HCT116 (cell line): ENCODE results near the gene TRIM45. TPM values are rescaled to one million over a fixed set of nuclear protein-coding genes. Genes with fewer than 3 reads are reported as not detected.
A peak's percentile ranks its signal among the peaks of the same experiment; 100 is the strongest.

Experiments used
- ATAC-seq: fragments of 200-7000 bp; cut with Tn5 transposase; 2 replicates; pipeline ENCODE4 v1.9.1; 2020; ENCODE audit warnings: mild to moderate bottlenecking, moderate library complexity
- BruUV-seq: library from RNA; stranded (reverse); fragments of 400-500 nt; replicated peaks from 2 replicates; lab custom pipeline; 2021; lab: Mats Ljungman, UMichigan
- CTCF ChIA-PET: fragments of 300-600 bp; sonication (Branson Sonifier 250); formaldehyde crosslinking; loops from one replicate; lab custom pipeline; 2021; ENCODE audit warnings: antibody characterized with exemption; lab: Charles Lee
- POLR2A ChIA-PET: fragments of 300-600, 350-600 bp; sonication (Branson Sonifier 250); formaldehyde crosslinking; loops from one replicate; lab custom pipeline; 2021; ENCODE audit warnings: antibody characterized with exemption; lab: Charles Lee
- RAD21 ChIA-PET, 2 experiments: fragments of 300-600 bp; sonication (Branson Sonifier 250); formaldehyde crosslinking; loops; one replicate each; lab custom pipeline; 2023; ENCODE audit warnings: low total read pairs in 2 of 2; ENCODE audit not compliant: uncharacterized antibody in 2 of 2, unreplicated experiment in 2 of 2, low non-redundant PET in 1 of 2; lab: Charles Lee
- DNase-seq: peaks from one replicate; pipeline ENCODE4 v3.0.0-alpha.2; 2010; ENCODE audit warnings: low read depth, low spot score
- H2AFZ ChIP-seq: fragments of 200-600 bp; shearing (Covaris generic), sonication (generic); 2 replicates; pipeline ENCODE4 v1.6.1; 2017; ENCODE audit warnings: low read depth, mixed run types, mixed read lengths, antibody characterized with exemption, low read length; ENCODE audit not compliant: poor library complexity, severe bottlenecking
- H3K27ac ChIP-seq: 2 replicates; pipeline ENCODE4 v1.5.1; 2012; ENCODE audit warnings: low read depth, low read length
- H3K27me3 ChIP-seq: fragments of 200-600 bp; sonication (generic); 2 replicates; pipeline ENCODE4 v1.6.1; 2016; ENCODE audit warnings: mixed run types, low read length, mixed read lengths; ENCODE audit not compliant: insufficient read depth
- H3K36me3 ChIP-seq, 2 experiments: fragments of 200-500 bp in 1 of 2; fragments of 200-600 bp in 1 of 2; sonication (Bioruptor generic) in 1 of 2; sonication (generic) in 1 of 2; 2 replicates each; pipeline versions ENCODE4 v1.5.1 to v1.6.1; 2014 to 2016; ENCODE audit warnings: low read length in 2 of 2, inconsistent platforms in 1 of 2, mixed read lengths in 1 of 2, mixed run types in 1 of 2; ENCODE audit not compliant: insufficient read depth in 2 of 2, control insufficient read depth in 1 of 2
- H3K4me1 ChIP-seq, 2 experiments: fragments of 200-600 bp in 1 of 2; sonication (generic) in 1 of 2; 2 replicates each; pipeline versions ENCODE4 v1.5.1 to v1.6.1; 2012 to 2017; ENCODE audit warnings: low read length in 2 of 2, inconsistent platforms in 1 of 2, mild to moderate bottlenecking in 1 of 2, mixed read lengths in 1 of 2, mixed run types in 1 of 2, moderate library complexity in 1 of 2; ENCODE audit not compliant: insufficient read depth in 2 of 2, control insufficient read depth in 1 of 2
- H3K4me2 ChIP-seq: fragments of 200-600 bp; sonication (generic); 2 replicates; pipeline ENCODE4 v1.6.1; 2017; ENCODE audit warnings: mixed run types, low read length, mixed read lengths
- H3K4me3 ChIP-seq, 2 experiments: fragments of 200-600 bp in 1 of 2; sonication (generic) in 1 of 2; replicated peaks in 1 of 2; 2 replicates each; pipeline ENCODE4 v1.5.1; 2011 to 2016; ENCODE audit warnings: low read length in 2 of 2, control low read depth in 1 of 2, low read depth in 1 of 2, mild to moderate bottlenecking in 1 of 2, mixed read lengths in 1 of 2, mixed run types in 1 of 2
- H3K79me2 ChIP-seq: fragments of 200-600 bp; sonication (generic); 2 replicates; pipeline ENCODE4 v1.6.1; 2017; ENCODE audit warnings: mild to moderate bottlenecking, mixed run types, low read length, moderate library complexity, mixed read lengths; ENCODE audit not compliant: insufficient read depth
- H3K9ac ChIP-seq: fragments of 200-600 bp; sonication (generic); 2 replicates; pipeline ENCODE4 v1.6.1; 2016; ENCODE audit warnings: low read length, mixed read lengths
- H3K9me2 ChIP-seq: fragments of 200-600 bp; sonication (generic), shearing (Covaris generic); 2 replicates; pipeline ENCODE4 v1.6.1; 2017; ENCODE audit warnings: mixed run types, mild to moderate bottlenecking, moderate library complexity; ENCODE audit not compliant: insufficient read depth
- H3K9me3 ChIP-seq, 2 experiments: fragments of 200-500 bp in 1 of 2; fragments of 200-600 bp in 1 of 2; sonication (Bioruptor generic) in 1 of 2; sonication (generic) in 1 of 2; 2 replicates each; pipeline ENCODE4 v1.6.1; 2014 to 2017; ENCODE audit warnings: low read length in 2 of 2, mixed read lengths in 2 of 2, inconsistent platforms in 1 of 2, low read depth in 1 of 2, mild to moderate bottlenecking in 1 of 2, mixed run types in 1 of 2, moderate library complexity in 1 of 2; ENCODE audit not compliant: control insufficient read depth in 1 of 2, insufficient read depth in 1 of 2
- H4K20me1 ChIP-seq: fragments of 200-600 bp; sonication (generic), shearing (Covaris generic); 2 replicates; pipeline ENCODE4 v1.6.1; 2017; ENCODE audit warnings: mixed run types, mild to moderate bottlenecking, moderate library complexity; ENCODE audit not compliant: insufficient read depth
- CBX3 ChIP-seq: IDR thresholded peaks from 2 replicates; pipeline ENCODE4 v1.6.1; 2012; ENCODE audit warnings: low read depth
- EGR1 ChIP-seq: IDR thresholded peaks from 2 replicates; pipeline ENCODE4 v1.6.1; 2012; ENCODE audit warnings: low read depth
- ELF1 ChIP-seq: IDR thresholded peaks from 2 replicates; pipeline ENCODE4 v1.6.1; 2012; ENCODE audit warnings: low read depth, borderline replicate concordance
- EZH2 ChIP-seq: fragments of 200-600 bp; sonication (generic); IDR thresholded peaks from 2 replicates; pipeline ENCODE4 v1.6.1; 2017; ENCODE audit warnings: antibody characterized with exemption, mixed run types
- EZH2phosphoT487 ChIP-seq: fragments of 200-600 bp; IDR thresholded peaks from 2 replicates; pipeline ENCODE4 v1.6.1; 2018; ENCODE audit warnings: antibody characterized with exemption, borderline replicate concordance
- FOSL1 ChIP-seq: IDR thresholded peaks from 2 replicates; pipeline ENCODE4 v1.6.1; 2012; ENCODE audit warnings: low read depth
- JUND ChIP-seq: IDR thresholded peaks from 2 replicates; pipeline ENCODE4 v1.6.1; 2012
- POLR2AphosphoS5 ChIP-seq: IDR thresholded peaks from 2 replicates; pipeline ENCODE4 v1.6.1; 2011; ENCODE audit warnings: mild to moderate bottlenecking, low read depth, low read length, moderate library complexity
- RAD21 ChIP-seq: IDR thresholded peaks from 2 replicates; pipeline ENCODE4 v1.6.1; 2012; ENCODE audit warnings: low read depth, mild to moderate bottlenecking
- SIN3A ChIP-seq: IDR thresholded peaks from 2 replicates; pipeline ENCODE4 v1.6.1; 2012; ENCODE audit warnings: low read depth
- SRF ChIP-seq: IDR thresholded peaks from 2 replicates; pipeline ENCODE4 v1.6.1; 2012; ENCODE audit warnings: low read depth
- YY1 ChIP-seq: IDR thresholded peaks from 2 replicates; pipeline ENCODE4 v1.6.1; 2011; ENCODE audit warnings: low read length, low read depth, moderate library complexity, mild to moderate bottlenecking; ENCODE audit not compliant: insufficient replicate concordance; ENCODE audit errors: extremely low read depth
- ZFX ChIP-seq: fragments of 450-650 bp; IDR thresholded peaks from 2 replicates; pipeline ENCODE4 v1.6.1; 2017
- ZNF274 ChIP-seq: fragments of 200-500 bp; sonication (Bioruptor generic); IDR thresholded peaks from 2 replicates; pipeline ENCODE4 v1.6.1; 2014; ENCODE audit warnings: mild to moderate bottlenecking, low read depth, low read length, inconsistent platforms
- intact Hi-C: fragments of 100-400 bp; cut with micrococcal nuclease; formaldehyde crosslinking; loops from 2 replicates; pipeline ENCODE4 v1.10.0; 2022
- total RNA-seq: library from RNA; stranded (reverse); gene quantifications from one replicate; pipeline ENCODE4 v1.2.1, GENCODE V29; 2021; ENCODE audit not compliant: unreplicated experiment
- TF ChIP-seq, protein P1 (sequence below), 3 experiments: fragments of 200-600 bp in 1 of 3; sonication (generic) in 1 of 3; IDR thresholded peaks in 2 of 3; conservative IDR thresholded peaks in 1 of 3; 2 replicates each; pipeline ENCODE4 v1.5.1; 2012 to 2017; ENCODE audit warnings: low read depth in 2 of 3, low read length in 2 of 3, antibody characterized with exemption in 1 of 3, borderline replicate concordance in 1 of 3, control low read depth in 1 of 3, mild to moderate bottlenecking in 1 of 3, mixed read lengths in 1 of 3, mixed run types in 1 of 3, moderate library complexity in 1 of 3; ENCODE audit not compliant: insufficient read depth in 1 of 3
- TF ChIP-seq, protein P2 (sequence below): IDR thresholded peaks from 2 replicates; pipeline ENCODE4 v1.6.1; 2012
- TF ChIP-seq, protein P3 (sequence below): IDR thresholded peaks from 2 replicates; pipeline ENCODE4 v1.6.1; 2011; ENCODE audit warnings: mild to moderate bottlenecking, low read length, moderate library complexity; ENCODE audit not compliant: insufficient replicate concordance; ENCODE audit errors: extremely low read depth
- TF ChIP-seq, protein P4 (sequence below): IDR thresholded peaks from 2 replicates; pipeline ENCODE4 v1.6.1; 2012; ENCODE audit warnings: low read depth

TRIM45 gene
- total RNA-seq, 1 experiment from 2014 or later = 3.5 TPM

DNA sequence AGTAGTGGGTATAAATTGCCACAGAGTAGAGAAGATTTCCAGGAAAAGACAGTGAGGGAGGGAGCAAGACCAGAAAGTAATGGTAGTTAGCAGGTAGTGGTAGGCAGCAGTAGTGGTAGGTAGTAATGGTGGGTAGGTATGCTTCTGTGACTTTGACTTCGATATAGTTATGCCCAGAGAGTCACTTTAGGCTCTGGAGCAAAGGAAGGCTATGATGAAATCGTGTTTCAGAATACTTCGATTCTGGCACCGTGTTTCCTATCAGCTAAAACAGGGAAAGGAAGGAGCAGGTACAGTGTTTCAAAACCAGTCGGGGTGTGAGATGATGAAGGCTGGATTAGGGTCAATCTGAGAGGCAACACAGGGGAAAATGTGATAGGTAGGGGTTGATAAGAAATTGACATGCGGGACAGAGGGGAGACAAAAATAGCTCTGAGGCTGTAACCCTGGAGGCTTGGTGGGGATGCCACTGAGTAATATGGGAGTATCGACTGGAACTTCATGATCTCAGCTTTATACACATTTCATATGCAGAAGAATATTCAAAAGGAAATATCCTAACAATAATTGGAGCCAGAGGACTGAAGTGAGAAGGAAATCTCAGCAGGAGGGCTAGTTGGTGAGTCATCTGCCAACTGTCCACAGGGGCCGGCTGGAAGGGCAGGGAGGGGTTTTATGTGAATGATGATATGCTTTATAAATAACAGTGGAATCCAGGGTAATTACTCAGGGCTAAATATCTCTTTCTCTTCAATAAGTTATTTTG is 25.2 kb upstream of the TRIM45 start:
- H2AFZ ChIP-seq = no peak overlapping the region
- peak overlapping the region; percentile 53 for H3K4me2 ChIP-seq
- H3K79me2 ChIP-seq = no peaks in the 10 kb centered on the region
- POLR2A ChIA-PET = no interaction called here
- no peak overlapping the region for H3K9ac ChIP-seq
- H3K36me3 ChIP-seq = no peaks in the 10 kb centered on the region
- H3K9me2 ChIP-seq = 0 out of 2 replicates have a peak, but pooled peaks cover 3% of the 10 kb centered on the region
- H3K4me1 ChIP-seq = peaks cover 16 to 17% of the 10 kb centered on the region in 2 experiments
- H4K20me1 ChIP-seq = no peaks in the 10 kb centered on the region
- CTCF ChIA-PET = interaction anchor here (1.3 kb wide), 1 partner anchor 138 kb away, joined by 3 read pairs; no protein-coding TSS in a partner anchor
- peaks cover 2 to 5% of the 10 kb centered on the region in 2 experiments; a peak in 1 of 4 replicates for H3K9me3 ChIP-seq
- no TSS peak for BruUV-seq
- ATAC-seq (peak; percentile 86), DNase-seq (peak; percentile 48)
- intact Hi-C loops = no loop called here
- no peaks in the 10 kb centered on the region for H3K27me3 ChIP-seq
- RAD21 ChIA-PET = interaction anchor here in 1 of 2 experiments (0.6 kb wide), 1 partner anchor 87 kb away, joined by 3 read pairs; no protein-coding TSS in a partner anchor
- H3K27ac ChIP-seq = no peak overlapping the region
- 0 out of 4 replicates have a peak overlapping the region, but pooled peaks of 1 of the 2 experiments have one; percentile 2 for H3K4me3 ChIP-seq
- TF ChIP-seq, protein P1, sequence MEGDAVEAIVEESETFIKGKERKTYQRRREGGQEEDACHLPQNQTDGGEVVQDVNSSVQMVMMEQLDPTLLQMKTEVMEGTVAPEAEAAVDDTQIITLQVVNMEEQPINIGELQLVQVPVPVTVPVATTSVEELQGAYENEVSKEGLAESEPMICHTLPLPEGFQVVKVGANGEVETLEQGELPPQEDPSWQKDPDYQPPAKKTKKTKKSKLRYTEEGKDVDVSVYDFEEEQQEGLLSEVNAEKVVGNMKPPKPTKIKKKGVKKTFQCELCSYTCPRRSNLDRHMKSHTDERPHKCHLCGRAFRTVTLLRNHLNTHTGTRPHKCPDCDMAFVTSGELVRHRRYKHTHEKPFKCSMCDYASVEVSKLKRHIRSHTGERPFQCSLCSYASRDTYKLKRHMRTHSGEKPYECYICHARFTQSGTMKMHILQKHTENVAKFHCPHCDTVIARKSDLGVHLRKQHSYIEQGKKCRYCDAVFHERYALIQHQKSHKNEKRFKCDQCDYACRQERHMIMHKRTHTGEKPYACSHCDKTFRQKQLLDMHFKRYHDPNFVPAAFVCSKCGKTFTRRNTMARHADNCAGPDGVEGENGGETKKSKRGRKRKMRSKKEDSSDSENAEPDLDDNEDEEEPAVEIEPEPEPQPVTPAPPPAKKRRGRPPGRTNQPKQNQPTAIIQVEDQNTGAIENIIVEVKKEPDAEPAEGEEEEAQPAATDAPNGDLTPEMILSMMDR (IDR thresholded peaks at IDR 0.05 in 2 of 3, conservative IDR thresholded peaks at IDR 0.05 in 1 of 3; ENCODE audit: borderline replicate concordance in 1 of 3, insufficient read depth in 1 of 3, low read depth in 2 of 3, low read length in 2 of 3) = no peak
- TF ChIP-seq, protein P2, sequence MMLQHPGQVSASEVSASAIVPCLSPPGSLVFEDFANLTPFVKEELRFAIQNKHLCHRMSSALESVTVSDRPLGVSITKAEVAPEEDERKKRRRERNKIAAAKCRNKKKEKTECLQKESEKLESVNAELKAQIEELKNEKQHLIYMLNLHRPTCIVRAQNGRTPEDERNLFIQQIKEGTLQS = no peak
- TF ChIP-seq CBX3 = peak; percentile 66; the same call in 1 of the 2 replicates
- TF ChIP-seq RAD21 = no peak
- TF ChIP-seq POLR2AphosphoS5 = no peak
- no peak for TF ChIP-seq SRF
- TF ChIP-seq ZFX = no peak
- TF ChIP-seq, protein P3, sequence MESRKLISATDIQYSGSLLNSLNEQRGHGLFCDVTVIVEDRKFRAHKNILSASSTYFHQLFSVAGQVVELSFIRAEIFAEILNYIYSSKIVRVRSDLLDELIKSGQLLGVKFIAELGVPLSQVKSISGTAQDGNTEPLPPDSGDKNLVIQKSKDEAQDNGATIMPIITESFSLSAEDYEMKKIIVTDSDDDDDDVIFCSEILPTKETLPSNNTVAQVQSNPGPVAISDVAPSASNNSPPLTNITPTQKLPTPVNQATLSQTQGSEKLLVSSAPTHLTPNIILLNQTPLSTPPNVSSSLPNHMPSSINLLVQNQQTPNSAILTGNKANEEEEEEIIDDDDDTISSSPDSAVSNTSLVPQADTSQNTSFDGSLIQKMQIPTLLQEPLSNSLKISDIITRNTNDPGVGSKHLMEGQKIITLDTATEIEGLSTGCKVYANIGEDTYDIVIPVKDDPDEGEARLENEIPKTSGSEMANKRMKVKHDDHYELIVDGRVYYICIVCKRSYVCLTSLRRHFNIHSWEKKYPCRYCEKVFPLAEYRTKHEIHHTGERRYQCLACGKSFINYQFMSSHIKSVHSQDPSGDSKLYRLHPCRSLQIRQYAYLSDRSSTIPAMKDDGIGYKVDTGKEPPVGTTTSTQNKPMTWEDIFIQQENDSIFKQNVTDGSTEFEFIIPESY = no peak
- no peak for TF ChIP-seq YY1
- no peak for TF ChIP-seq EGR1
- peak; percentile 81 for TF ChIP-seq FOSL1
- TF ChIP-seq ELF1 = no peak
- TF ChIP-seq EZH2phosphoT487 = no peak
- TF ChIP-seq, protein P4, sequence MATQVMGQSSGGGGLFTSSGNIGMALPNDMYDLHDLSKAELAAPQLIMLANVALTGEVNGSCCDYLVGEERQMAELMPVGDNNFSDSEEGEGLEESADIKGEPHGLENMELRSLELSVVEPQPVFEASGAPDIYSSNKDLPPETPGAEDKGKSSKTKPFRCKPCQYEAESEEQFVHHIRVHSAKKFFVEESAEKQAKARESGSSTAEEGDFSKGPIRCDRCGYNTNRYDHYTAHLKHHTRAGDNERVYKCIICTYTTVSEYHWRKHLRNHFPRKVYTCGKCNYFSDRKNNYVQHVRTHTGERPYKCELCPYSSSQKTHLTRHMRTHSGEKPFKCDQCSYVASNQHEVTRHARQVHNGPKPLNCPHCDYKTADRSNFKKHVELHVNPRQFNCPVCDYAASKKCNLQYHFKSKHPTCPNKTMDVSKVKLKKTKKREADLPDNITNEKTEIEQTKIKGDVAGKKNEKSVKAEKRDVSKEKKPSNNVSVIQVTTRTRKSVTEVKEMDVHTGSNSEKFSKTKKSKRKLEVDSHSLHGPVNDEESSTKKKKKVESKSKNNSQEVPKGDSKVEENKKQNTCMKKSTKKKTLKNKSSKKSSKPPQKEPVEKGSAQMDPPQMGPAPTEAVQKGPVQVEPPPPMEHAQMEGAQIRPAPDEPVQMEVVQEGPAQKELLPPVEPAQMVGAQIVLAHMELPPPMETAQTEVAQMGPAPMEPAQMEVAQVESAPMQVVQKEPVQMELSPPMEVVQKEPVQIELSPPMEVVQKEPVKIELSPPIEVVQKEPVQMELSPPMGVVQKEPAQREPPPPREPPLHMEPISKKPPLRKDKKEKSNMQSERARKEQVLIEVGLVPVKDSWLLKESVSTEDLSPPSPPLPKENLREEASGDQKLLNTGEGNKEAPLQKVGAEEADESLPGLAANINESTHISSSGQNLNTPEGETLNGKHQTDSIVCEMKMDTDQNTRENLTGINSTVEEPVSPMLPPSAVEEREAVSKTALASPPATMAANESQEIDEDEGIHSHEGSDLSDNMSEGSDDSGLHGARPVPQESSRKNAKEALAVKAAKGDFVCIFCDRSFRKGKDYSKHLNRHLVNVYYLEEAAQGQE = no peak
- TF ChIP-seq ZNF274 = no peak
- TF ChIP-seq JUND = peak; percentile 75
- no peak for TF ChIP-seq EZH2
- no peak for TF ChIP-seq SIN3A
